ENCODE results near the gene IL2RA. TPM values are rescaled to one million over a fixed set of nuclear protein-coding genes. Genes with fewer than 3 reads are reported as not detected.

Gene IL2RA
- total RNA-seq, 1 experiment from 2014 or later = not detected

DNA sequence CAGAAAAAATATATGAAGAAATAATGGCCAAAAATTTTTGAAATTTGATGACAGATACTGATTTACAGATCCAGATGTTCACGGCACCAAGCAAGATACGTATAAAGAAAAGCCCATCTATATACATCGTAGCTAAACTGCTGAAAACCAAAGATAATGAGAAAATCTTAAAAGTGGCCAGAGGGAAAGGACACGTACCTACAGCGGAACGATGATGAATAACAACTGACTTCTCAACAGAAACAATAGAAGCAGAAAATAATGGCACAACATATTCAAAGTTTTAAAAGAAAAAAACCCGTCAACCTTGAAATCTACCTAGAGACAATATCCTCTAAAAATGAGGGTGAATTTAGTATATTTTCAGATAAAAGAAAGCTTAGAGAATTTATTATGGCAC, 31.9 kb downstream of the IL2RA start:
- BruUV-seq (replicated peaks) = no TSS peak
- Mint-ChIP-seq H3K27ac (ENCODE audit: unreplicated experiment) (no peak overlapping the region), H3K27me3 (ENCODE audit: unreplicated experiment) (peaks cover 30% of the 10 kb centered on the region), H3K4me1 (ENCODE audit: low read depth, unreplicated experiment) (no peaks in the 10 kb centered on the region), H3K36me3 (ENCODE audit: insufficient read depth, unreplicated experiment) (no peaks in the 10 kb centered on the region), H3K9me3 (ENCODE audit: low read depth, unreplicated experiment) (peaks cover 5% of the 10 kb centered on the region), H3K4me3 (ENCODE audit: low read depth, unreplicated experiment) (no peak overlapping the region)
- TF ChIP-seq CTCF (IDR thresholded peaks at IDR 0.05; ENCODE audit: unreplicated experiment) = no peak
- CTCF ChIA-PET = no interaction called here
- intact Hi-C loops (cut with micrococcal nuclease; ENCODE audit: unreplicated experiment) = no loop called here
- DNase-seq = no peak

DNA sequence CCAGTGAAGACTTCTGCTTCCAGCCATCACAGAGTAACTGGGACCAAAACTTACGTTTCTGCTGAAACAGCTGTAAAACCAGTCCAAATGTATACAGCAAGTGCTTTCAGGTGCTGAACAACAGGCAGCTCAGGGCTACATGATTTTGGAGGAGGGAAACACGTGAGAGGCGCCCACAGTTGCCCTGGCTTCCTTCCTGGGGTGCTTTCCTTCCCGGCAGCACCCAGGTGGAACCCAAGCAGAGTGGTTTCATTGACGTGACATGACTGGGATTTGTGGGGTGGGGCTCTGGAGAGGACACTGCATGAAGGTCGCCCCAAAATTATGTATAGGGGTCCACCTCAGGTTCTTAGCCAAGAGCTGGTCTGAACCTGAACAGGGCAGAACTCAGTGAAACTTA, 34.2 kb downstream of the IL2RA start:
- Mint-ChIP-seq H3K27me3 (ENCODE audit: unreplicated experiment) (peaks cover 42% of the 10 kb centered on the region), H3K4me1 (ENCODE audit: low read depth, unreplicated experiment) (no peaks in the 10 kb centered on the region), H3K27ac (ENCODE audit: unreplicated experiment) (no peak overlapping the region), H3K4me3 (ENCODE audit: low read depth, unreplicated experiment) (no peak overlapping the region), H3K36me3 (ENCODE audit: insufficient read depth, unreplicated experiment) (no peaks in the 10 kb centered on the region), H3K9me3 (ENCODE audit: low read depth, unreplicated experiment) (peaks cover 5% of the 10 kb centered on the region)
- CTCF ChIA-PET = no interaction called here
- DNase-seq = no peak
- BruUV-seq (replicated peaks) = no TSS peak
- no peak for TF ChIP-seq CTCF (IDR thresholded peaks at IDR 0.05; ENCODE audit: unreplicated experiment)
- intact Hi-C loops (cut with micrococcal nuclease; ENCODE audit: unreplicated experiment) = no loop called here

DNA sequence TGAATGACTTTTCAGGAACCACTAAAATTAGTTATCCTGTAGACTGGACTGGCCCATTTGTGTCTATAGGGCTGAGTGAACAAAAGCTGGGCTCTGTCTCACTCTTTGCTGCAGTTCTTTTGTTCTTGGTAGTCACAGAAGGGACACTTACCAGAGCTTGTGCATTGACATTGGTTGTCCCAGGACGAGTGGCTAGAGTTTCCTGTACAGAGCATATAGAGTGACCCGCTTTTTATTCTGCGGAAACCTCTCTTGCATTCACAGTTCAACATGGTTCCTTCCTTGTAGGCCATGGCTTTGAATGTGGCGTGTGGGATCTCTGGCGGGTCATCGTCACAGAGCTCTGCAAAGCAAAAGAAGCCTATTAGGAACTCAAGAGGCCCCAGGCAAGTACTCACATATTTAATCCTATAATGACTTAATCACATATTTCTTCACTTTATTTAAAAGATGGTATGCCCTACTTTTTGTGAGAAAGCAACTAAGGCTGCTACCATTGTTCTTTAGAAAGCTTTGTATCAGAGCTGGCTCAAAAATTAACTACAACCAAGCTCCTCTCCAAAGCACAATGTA, 36.4 kb downstream of the IL2RA start:
- no peak for TF ChIP-seq CTCF (IDR thresholded peaks at IDR 0.05; ENCODE audit: unreplicated experiment)
- no TSS peak for BruUV-seq (replicated peaks)
- H3K4me3 Mint-ChIP-seq (ENCODE audit: low read depth, unreplicated experiment) = no peak overlapping the region
- no peak overlapping the region for H3K27ac Mint-ChIP-seq (ENCODE audit: unreplicated experiment)
- DNase-seq = no peak
- H3K27me3 Mint-ChIP-seq (ENCODE audit: unreplicated experiment) = peaks cover 61% of the 10 kb centered on the region
- intact Hi-C loops (cut with micrococcal nuclease; ENCODE audit: unreplicated experiment) = no loop called here
- H3K9me3 Mint-ChIP-seq (ENCODE audit: low read depth, unreplicated experiment) = peaks cover 3% of the 10 kb centered on the region
- CTCF ChIA-PET = no interaction called here
- no peaks in the 10 kb centered on the region for H3K36me3 Mint-ChIP-seq (ENCODE audit: insufficient read depth, unreplicated experiment)
- H3K4me1 Mint-ChIP-seq (ENCODE audit: low read depth, unreplicated experiment) = no peaks in the 10 kb centered on the region

DNA sequence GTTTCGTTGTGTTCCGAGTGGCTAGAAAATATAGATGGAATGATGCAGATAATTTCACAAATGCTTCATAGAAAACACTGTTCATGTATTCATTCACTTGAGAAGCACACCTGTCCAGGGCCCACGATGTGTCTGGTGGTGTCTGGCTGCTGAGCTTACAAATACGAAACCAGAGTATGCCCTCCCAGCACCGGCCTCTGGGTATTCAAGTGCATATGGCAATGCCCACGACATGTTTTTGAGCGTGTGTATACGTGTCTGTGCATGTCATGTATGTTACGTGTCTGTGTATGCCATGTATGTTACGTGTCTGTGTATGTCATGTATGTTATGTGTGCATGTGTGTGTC, 37.9 kb downstream of the IL2RA start:
- H3K9me3 Mint-ChIP-seq (ENCODE audit: low read depth, unreplicated experiment) = no peaks in the 10 kb centered on the region
- H3K27ac Mint-ChIP-seq (ENCODE audit: unreplicated experiment) = no peak overlapping the region
- TF ChIP-seq CTCF (IDR thresholded peaks at IDR 0.05; ENCODE audit: unreplicated experiment) = no peak
- H3K4me1 Mint-ChIP-seq (ENCODE audit: low read depth, unreplicated experiment) = no peaks in the 10 kb centered on the region
- BruUV-seq (replicated peaks) = no TSS peak
- H3K36me3 Mint-ChIP-seq (ENCODE audit: insufficient read depth, unreplicated experiment) = no peaks in the 10 kb centered on the region
- intact Hi-C loops (cut with micrococcal nuclease; ENCODE audit: unreplicated experiment) = no loop called here
- CTCF ChIA-PET = no interaction called here
- peaks cover 68% of the 10 kb centered on the region for H3K27me3 Mint-ChIP-seq (ENCODE audit: unreplicated experiment)
- H3K4me3 Mint-ChIP-seq (ENCODE audit: low read depth, unreplicated experiment) = no peak overlapping the region
- no peak for DNase-seq
